GM21786 (cell line): Measurements from ENCODE around the gene HK2.
"Not testable (repeated sequence)": the region's sequence is repeated elsewhere in the genome, so short reads cannot be mapped to it uniquely, and the experiment has no call there.

ENCODE experiments used
- ATAC-seq: cut with Tn5 transposase; IDR thresholded peaks from one replicate; pipeline ENCODE4 v1.9.1; 2021; ENCODE audit not compliant: unreplicated experiment

HK2 gene

DNA sequence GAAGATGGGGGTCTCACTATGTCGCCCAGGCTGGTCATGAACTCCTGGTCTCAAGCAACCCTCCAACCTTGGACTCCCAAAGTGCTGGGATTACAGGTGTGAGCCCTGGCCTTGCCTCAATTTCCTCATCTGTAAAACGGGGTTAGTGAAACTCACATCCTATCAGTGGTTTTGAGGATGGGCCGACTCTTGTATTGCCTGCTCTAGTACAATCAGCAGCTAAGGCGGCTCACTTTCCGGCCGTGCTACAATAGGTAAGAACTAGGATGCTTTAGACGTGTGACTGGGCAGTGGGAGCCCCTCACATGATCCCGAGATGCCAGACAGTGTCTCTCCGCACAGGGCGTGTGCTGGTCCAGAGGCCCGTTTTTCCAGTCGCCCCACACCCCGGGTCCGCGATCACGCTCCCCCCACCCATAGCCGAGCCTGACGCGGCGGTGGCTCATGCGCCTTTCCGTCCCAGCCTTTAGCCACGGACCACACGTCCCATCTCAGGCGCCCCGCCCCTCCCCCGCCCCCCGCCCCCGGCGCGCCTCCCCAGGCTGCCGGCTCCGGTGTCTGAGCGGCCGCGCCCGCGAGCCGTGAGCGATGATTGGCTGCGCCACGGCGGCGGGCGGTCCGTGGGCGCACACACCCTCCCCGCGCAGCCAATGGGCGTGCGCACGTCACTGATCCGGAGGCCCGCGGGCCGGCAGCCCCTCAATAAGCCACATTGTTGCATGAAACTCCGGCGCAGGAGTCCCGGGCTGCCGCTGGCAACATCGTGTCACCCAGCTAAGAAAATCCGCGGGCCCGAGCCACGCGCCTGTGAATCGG, at the start of gene HK2:
HK2 (plus strand) TSS at position 710 of the 816 bp plus-strand sequence. CDS start 454 bp downstream, outside the sequence.
- peak; percentile 74 for ATAC-seq

DNA sequence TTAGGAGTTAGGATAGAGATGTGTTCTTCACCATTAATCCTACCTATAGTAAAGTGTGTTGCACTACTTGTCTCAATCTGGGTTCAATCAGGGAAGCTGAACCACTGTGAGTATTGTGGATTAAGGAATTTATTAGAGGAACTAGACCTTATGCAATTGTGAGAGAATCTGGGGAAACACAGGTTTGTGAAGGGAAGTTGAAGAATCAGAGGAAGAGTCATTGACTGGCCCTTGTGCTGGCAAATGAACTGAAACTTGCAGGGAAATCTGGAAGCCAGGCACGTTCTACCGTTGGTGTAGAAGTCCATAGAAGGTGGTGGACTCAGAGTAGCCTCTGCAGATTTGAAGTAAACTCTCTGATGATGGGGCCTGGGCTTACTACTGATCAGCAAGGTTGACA, 44.7 kb upstream of the HK2 start:
- ATAC-seq = no peak

GRCh38 chr2:74792282-74792681, 41.6 kb upstream of the HK2 start:
- ATAC-seq = no peak

- not testable (repeated sequence) for ATAC-seq
These were observed 39.0 kb upstream of the HK2 start for GRCh38 chr2:74794878-74795277.

GRCh38 chr2:74806355-74806839, 27.5 kb upstream of the HK2 start:
- ATAC-seq = no peak

DNA sequence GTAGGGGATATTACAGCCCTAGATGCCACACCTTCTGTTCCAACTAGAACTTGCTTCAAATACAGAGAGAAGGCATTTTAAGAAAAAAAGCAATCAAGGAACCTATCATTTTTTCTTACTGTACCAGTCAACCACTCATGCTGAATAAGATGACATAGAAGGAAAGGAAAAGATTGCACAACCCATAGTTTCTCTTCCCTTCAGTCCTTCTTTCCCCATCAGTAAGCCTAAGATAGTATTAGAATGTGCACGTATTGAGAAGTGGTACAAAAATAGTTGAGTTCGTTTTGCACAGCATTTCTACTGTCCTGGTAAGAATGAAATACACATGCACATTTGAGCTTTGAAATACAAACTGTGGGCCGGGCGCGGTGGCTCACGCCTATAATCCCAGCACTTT, 27.0 kb upstream of the HK2 start:
- no peak for ATAC-seq

- no peak for ATAC-seq
These were observed 20.9 kb upstream of the HK2 start for GRCh38 chr2:74812787-74813590.

GRCh38 chr2:74814102-74814501, 19.8 kb upstream of the HK2 start:
- ATAC-seq = no peak

GRCh38 chr2:74815941-74816340, 18.0 kb upstream of the HK2 start:
- no peak for ATAC-seq

DNA sequence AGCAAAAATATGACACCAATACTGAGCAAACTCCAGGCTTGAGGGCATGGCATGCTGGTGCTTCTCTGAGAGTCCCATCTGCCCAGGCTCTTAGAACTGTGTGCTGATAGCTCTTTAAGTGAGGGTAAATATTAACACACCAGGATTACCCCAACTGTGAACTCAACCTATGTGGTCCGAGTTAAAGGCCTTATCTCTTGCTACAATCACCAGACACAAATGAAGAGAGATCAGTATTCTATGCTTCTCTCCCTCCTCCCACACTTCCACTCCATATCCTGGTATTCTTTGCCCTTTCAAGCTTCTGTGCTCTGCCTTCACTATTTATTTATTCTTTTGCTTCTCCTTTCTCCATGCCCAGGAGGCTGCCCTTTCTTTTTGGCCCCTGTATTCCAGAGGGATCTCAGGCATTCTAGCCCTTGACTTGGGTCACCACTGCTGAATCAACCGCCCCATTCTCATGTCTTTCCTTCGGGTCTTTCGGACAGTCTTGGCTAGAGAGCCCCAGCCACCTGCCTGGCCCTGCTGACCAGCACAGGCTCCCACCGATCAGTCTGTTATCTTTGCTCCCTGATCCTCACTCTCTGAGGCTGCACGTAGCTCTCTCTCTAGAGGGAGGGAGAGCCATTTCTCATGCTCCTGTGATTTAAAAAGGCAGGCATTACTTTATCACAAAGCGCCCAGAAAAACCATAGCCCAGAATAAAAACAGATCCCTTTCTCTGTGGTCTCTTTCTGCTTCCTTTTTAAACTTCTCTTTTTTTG, 17.2 kb upstream of the HK2 start:
- no peak for ATAC-seq

DNA sequence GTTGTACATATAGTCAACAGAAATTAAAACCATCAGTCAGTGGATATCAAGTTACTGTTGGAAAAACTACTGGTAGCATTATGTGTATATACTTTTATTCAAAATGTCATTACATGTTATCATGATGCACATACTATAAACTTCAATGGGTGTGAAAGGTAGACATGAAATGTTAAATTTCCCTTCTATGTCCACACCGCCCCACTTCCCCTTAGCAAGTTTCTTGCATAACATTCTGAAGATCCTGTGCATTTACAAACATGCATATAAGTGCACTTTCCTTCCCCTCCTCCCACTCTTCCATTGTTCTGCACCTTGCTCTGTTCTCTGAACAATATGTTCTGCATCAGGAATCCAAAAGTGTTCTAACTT, 16.6 kb upstream of the HK2 start:
- ATAC-seq = no peak

GRCh38 chr2:74819702-74820101, 14.2 kb upstream of the HK2 start:
- no peak for ATAC-seq

DNA sequence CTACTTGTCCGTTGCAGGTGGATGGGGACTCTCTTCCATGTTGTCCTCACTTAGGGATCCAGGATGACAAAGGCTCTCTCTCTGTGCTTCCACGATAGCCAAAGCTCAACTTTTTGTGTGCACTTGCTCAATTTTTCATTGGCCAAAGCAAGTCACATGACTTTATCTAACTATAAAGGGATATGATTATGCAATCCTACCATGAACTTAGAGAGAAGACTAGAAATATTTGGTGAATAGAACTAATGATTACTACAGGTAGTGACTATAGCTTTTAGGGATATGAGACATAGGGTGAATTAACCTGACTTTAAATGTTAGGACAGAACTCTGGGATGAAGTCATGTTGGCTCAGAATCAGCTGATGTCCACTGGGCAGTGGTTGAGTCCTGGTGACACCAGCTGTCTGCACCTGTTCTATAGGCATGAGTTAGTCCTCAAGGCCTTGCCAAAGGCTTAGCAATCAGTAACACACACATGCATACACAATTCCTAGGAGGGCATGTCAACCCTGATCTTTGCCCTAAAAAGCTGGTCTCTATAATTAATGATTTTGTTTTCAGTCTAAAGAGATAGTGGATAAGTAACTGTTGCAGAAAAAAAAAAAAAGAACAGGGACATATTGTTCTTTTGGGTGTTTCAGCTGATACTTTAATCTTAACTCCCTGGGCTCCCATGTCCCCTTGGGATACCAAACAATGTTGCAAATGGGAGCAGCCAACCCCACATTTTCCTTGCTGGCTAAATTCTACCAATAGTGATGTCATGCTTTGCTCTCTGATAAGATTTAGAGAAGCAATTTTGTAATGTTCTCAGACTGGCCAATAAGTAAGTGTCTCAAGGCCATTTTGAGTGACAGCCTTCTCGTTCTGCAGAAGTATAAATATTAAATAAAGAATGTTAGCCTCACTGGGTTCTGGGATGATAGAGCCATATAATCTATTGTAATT, 12.5 kb upstream of the HK2 start:
- ATAC-seq = no peak

DNA sequence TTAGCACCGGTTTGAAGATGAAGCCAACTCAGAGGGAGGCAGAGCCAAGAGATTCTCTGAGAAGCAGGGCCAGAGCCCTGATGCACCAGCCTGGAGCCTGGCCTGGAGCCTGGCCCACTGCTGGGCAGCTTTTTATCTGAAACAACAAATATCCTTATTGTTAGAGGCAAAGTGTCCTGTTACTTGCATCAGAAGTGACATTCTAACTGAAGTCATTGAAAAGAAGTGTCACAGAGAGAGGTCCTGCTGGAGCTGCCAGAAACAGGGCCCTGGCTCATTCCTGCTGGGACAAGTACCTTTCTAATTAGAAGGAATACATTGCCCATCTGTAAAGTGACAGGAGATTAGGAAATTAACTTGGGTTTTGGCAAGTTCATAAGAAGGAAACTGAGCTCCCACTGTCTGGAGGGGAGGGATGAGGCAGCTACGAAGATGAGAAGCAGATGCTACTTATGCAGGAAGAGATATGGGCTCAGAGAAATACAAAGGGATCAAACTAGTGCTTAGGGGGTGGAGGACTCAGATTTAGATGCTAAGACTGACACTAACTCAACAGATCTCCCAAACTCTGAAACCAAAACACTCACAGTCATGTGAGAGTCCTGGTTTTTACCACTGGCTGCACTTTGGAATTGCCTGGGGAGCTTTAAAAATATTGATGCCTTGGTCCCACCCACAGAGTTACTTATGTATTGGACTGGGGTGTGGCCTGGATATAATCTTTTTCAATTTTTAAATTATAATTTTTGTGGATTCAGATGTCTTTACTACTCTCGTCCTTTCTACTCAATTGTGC, 11.0 kb upstream of the HK2 start:
- ATAC-seq = no peak

DNA sequence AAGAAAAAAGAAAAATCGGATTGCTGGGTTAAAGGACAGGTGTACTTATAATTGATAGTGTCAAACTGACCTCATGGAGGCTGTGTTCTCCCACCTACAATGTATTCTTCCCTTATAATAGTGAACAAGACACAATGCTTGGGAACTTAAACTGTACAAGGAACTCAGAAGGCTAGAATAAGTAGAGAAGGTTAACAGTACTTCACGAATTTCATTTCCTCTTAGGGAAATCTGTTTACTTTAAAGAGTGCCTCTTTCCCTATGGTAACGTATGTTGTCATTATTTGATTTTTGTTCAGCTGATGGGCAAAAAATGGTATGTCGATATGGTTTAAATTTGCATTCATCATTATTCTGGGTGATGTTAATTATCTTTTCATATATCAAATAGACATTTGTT, 9.2 kb upstream of the HK2 start:
- no peak for ATAC-seq

- no peak for ATAC-seq
These were observed 5.4 kb upstream of the HK2 start for GRCh38 chr2:74828543-74828942.

- no peak for ATAC-seq
These were observed 2.0 kb upstream of the HK2 start for GRCh38 chr2:74831693-74832530.

GRCh38 chr2:74834234-74834791, 386 bp downstream of the HK2 start:
- ATAC-seq = peak; percentile 2
